HG02798 (cell line): Measurements from ENCODE around the gene HELQ.
A peak's percentile ranks its signal among the peaks of the same experiment; 100 is the strongest.
"Not testable (repeated sequence)": the region's sequence is repeated elsewhere in the genome, so short reads cannot be mapped to it uniquely, and the experiment has no call there.

ENCODE experiments used
- ATAC-seq: cut with Tn5 transposase; IDR thresholded peaks from one replicate; pipeline ENCODE4 v1.9.1; 2021; ENCODE audit warnings: mild to moderate bottlenecking; ENCODE audit not compliant: unreplicated experiment, poor library complexity

Gene HELQ

DNA sequence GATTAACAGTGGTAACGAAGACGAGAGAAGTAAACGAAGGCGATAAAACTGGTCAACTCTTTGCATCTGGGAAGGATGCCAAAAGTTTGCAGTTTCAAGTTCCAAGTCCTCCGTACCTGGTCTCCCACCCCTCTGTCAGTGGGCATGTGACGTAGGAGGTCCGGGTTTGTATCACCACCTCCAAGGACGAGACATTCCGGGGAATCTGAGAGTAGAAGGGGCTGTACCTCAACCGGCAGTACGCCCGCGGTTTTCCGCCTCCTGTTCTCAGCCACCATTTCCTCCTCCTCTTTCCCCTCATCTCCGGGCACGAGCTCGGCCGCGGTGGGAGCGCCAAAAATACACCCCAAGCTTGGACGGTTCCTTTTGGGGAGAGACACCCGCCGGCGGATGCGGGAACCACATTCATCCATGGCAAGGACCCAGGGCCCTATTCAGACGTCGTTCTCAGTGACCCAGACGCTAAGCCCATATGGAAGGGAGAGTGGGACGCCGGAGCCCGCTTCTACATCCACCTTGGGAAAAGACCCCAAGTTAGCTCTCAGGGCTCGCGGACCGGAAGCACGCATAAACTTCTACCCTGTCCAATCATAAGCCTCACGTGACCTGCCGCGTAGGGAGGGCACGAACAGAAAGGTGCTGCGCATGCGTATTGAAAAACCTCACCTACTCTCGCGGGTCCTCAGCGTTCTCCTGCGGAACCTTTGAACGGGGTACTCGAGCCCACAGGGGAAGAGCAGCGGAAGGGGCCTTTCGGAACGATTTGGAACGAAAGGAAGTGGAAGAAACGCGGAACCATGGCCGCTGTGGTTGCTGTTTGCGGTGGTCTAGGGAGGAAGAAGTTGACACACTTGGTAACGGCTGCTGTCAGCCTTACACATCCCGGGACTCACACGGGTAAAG is at the start of gene HELQ, which contains the start of gene MRPS18C:
Gene HELQ, minus strand, starts transcription at position 543 of the 903 bp plus-strand sequence. Its CDS starts 130 bp downstream, at position 413.
Gene MRPS18C, plus strand, starts transcription at position 778 of the 903 bp plus-strand sequence. Its CDS starts 20 bp downstream, at position 798.
- ATAC-seq: peak; percentile 97

DNA sequence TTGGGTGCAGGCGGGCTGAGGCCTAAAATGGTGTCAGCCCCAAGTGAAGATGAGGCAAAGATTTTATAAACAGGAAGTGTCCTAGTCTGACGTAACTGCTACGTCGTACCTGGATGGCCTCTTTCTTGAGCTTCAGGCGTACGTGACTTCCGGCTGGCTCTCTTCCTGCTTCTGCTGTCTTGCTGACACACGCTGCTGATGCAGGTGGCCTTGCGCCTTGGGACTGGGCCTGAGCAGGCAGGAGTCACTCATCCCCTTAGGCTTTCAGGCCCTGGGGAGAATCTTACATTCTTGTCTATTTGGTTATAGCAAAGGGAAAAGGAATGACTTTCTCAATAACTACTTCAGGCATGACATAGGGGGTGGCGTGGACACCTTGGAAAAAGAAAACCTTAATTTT is 49.4 kb upstream of the HELQ start:
- ATAC-seq: no peak

DNA sequence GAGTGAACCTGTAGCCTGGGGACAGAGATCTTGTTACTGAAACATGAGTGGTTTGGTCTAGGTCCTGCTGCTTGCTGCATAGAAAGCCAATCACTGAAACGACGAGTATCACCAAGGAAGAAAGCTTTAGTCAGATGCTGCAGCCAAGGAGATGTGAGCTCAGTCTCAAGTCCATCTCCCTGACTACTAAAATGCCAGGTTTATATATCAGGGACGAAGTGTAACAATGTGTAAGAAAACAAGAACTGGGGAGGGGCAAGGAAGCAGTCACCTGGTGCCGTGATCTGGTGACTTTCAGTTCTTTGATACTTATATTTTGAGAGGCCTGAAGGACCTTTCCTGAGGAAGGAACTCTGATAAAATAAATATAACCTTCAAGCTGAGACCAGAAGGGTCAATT is 48.9 kb upstream of the HELQ start:
- no peak for ATAC-seq

GRCh38 chr4:83503974-83504373 is 48.4 kb upstream of the HELQ start:
- ATAC-seq: no peak

GRCh38 chr4:83501671-83502070 is 46.0 kb upstream of the HELQ start:
- ATAC-seq: not testable (repeated sequence)

DNA sequence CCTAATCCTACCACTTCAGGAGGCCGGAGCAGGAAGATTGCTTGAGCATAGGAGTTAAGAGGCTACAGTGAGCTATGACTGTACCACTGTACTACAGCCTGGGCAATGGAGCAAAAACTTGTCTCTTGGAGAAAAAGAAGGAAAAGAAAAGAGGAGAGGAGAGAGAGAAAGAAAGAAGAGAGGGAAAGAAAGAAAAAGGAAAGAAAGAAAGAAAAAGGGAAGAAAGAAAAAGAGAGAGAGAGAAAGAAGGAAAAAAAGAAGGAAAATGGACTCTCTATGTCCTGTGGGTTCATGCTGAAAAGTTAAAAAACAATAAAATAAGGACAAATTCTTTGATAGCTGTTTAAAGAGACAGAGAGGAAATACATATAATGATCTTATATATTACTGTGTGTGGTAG is 42.6 kb upstream of the HELQ start:
- ATAC-seq: no peak

DNA sequence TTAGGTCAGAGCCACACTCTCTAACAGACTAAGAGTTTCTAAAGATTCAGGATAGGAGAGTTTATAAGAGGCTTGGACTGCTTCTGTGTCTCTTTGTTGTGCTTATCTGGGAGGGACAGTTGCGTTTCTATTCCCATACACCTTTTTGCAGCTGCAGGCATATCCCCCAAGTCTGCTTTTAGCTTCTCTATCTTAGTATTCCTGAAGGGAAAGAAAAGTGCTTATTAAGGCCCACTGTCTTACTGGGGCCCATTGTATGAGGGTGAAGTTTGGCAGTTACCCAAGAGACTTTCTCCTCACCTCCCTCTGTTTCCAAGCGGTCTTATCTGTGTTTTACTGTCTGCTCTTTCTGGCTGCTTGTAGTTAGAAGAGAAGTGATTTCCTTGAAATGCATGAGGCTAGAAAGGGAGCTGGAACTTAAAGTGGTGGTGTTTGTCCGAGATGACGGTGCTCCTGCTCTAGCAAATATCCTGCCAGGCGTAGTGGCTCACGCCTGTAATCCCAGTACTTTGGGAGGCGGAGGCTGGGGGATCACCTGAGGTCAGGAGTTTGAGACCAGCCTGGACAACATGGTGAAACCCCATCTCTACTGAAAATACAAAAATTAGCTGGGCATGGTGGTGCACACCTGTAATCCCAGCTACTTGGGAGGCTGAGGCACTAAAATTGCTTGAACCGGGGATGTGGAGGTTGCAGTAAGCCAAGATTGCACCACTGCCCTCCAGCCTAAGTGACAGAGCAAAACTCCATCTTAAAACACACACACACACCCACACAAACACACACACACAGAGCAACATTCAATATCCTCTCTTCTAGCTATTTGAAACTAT is 40.7 kb upstream of the HELQ start:
- ATAC-seq: not testable (repeated sequence)

- ATAC-seq: peak; percentile 76
Observed at GRCh38 chr4:83490876-83491450, 35.3 kb upstream of the HELQ start.

GRCh38 chr4:83489711-83490326 is 34.2 kb upstream of the HELQ start:
- ATAC-seq: no peak

GRCh38 chr4:83486457-83487129 is 31.0 kb upstream of the HELQ start:
- no peak for ATAC-seq

DNA sequence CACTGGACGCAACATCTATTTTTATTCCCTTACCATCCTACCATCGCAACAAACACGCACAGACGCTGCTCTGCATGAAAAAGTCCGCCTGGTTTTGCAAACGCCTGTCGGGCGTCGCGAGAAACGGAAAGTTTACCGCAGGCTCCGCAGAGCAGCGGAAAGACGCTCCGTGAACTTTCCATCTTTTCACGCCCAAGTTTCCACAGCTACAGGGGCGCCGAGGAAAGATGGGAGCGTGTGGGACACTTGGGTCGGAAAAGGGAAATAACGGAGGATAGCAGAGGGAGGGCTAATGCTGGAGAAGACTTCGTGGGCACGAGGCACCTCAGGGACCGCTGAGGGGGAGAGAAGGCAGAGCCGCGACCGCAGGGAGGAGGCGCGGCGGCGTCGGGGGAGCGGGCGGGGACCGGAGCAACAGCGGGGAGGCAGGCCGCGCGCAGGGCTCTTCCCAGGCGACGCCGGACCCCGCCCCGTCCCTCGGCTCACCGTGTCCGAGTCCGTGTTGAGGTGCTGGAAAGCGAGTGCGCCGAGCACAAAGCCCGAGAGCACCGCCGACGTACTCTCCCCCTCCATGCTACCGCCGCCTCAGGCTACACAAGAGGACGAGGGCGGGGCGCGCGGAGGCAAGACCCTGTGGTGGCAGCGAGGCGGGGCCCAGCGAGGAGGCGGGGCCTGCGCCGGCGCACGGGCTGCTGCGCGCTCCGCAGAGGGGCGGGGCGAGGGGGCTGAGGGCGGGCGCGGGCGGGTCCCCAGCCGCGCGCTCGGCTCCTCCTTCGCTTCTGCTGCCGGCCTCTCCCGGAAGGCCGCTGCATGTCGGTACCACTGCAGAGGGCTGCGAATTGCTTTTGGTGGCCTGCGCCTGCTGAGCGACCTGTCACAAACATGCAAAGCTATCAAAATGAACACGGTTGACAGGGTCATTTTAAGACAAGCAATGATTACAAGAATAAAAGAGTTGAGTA is 29.2 kb upstream of the HELQ start, which contains the start of gene ABRAXAS1:
Gene ABRAXAS1, minus strand, starts transcription at position 601 of the 962 bp plus-strand sequence. Its CDS starts 28 bp downstream, at position 573.
- ATAC-seq: peak; percentile 97

DNA sequence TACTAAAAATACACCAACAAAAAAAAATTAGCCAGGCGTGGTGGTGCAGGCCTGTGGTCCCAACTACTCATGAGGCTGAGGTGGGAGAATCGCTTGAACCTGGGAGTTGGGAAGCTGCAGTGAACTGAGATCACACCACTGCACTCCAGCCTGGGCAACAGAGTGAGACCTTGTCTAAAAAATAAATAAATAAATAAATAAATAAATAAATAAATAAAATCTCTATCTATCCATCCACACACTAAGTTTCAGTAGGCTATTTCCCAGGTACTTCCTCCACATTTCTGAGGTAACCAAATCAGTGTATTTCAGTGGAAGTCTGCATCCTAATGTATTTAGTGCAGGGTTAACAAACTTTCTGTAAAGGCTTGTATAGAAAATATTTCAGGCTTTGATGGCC is 18.3 kb upstream of the HELQ start:
- ATAC-seq: no peak

DNA sequence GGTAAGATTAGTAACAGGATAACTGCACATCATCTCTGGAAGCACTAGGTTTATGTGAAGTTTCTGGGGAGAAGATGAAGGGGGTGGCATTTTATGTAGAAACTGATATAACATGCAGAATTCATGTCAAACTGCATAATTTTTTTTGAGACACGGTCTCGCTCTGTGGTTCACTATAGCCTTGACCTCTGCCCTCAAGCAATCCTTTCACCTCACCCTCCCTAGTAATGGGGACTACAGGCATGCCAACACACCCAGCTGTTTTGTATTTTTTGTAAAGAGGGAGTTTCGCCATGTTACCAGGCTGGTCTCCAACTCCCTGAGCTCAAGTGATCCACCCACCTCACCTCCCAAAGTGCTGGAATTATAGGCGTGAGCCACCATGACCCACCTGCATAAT is 17.8 kb upstream of the HELQ start:
- no peak for ATAC-seq

- no peak for ATAC-seq
Observed at GRCh38 chr4:83456184-83456501, 520 bp upstream of the HELQ start.

GRCh38 chr4:83454686-83455085 is 937 bp downstream of the HELQ start:
- no peak for ATAC-seq

- no peak for ATAC-seq
Observed at GRCh38 chr4:83449009-83449408, 6.6 kb downstream of the HELQ start.

- no peak for ATAC-seq
Observed at GRCh38 chr4:83440899-83441298, 14.7 kb downstream of the HELQ start.

DNA sequence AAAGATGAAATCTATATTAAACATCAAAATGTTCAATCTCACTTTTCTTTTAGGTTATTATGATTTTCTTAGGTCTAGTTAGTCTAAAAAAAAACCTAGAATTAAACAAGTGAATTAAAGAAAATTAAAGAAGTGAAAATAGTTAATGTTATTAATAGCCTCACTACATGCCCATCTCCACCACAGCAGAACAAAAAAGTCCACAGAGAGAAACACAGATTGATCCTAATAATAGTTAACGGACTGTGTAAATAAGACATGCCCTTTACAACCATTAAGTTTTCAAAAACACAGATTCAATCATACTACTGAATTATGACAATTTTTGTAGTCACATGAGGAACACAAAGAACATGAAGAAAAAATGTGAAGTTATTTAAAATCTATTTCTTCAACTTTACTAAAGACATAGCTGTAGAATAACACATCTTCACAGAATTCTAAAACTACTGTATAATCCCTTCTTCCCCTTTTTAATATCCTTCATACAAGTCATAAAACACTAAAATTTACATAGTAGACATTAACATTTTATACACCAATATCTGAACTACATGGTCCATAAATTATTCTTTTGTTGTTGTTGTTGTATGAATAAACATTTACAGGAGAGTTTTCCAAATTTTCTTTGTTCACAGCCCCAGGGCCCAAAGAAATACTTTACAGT is 15.3 kb downstream of the HELQ start:
- no peak for ATAC-seq
